Stomach (tissue), 4 donors: ENCODE data around the gene KCNJ4.
"Not testable (repeated sequence)": the region's sequence is repeated elsewhere in the genome, so short reads cannot be mapped to it uniquely, and the experiment has no call there.

ENCODE experiments used
- CTCF ChIP-seq, 7 experiments: fragments of 450-650 bp in 4 of 7; fragments of 200-600 bp in 3 of 7; sonication (generic) in 3 of 7; IDR thresholded peaks; one replicate each; pipeline ENCODE4 v1.5.1; 2016 to 2019; ENCODE audit warnings: antibody characterized with exemption in 7 of 7, control low read depth in 2 of 7, mild to moderate bottlenecking in 1 of 7
- POLR2A ChIP-seq, 4 donors: fragments of 450-650 bp; IDR thresholded peaks; one replicate each; pipeline ENCODE4 v1.6.1; 2016; ENCODE audit warnings: antibody characterized with exemption in 4 of 4, control low read depth in 2 of 4, mild to moderate bottlenecking in 1 of 4, moderate library complexity in 1 of 4
- POLR2AphosphoS5 ChIP-seq, 3 donors: sonication (generic); formaldehyde crosslinking; IDR thresholded peaks; one replicate each; pipeline ENCODE4 v1.6.1; 2016; ENCODE audit warnings: antibody characterized with exemption in 3 of 3

- not testable (repeated sequence) for TF ChIP-seq CTCF, POLR2A, POLR2AphosphoS5 (IDR thresholded peaks at IDR 0.05)
Observed at GRCh38 chr22:38395944-38396343, 59.1 kb downstream of the KCNJ4 start.
